NCI-H446 treated with DMSO at 0.1 percent for 48 hours (cell line): ENCODE results near the gene SACM1L.

ENCODE experiments used
- DNase-seq: peaks from one replicate; lab custom pipeline; 2025; lab: John Stamatoyannopoulos, UW

Gene SACM1L, protein sequence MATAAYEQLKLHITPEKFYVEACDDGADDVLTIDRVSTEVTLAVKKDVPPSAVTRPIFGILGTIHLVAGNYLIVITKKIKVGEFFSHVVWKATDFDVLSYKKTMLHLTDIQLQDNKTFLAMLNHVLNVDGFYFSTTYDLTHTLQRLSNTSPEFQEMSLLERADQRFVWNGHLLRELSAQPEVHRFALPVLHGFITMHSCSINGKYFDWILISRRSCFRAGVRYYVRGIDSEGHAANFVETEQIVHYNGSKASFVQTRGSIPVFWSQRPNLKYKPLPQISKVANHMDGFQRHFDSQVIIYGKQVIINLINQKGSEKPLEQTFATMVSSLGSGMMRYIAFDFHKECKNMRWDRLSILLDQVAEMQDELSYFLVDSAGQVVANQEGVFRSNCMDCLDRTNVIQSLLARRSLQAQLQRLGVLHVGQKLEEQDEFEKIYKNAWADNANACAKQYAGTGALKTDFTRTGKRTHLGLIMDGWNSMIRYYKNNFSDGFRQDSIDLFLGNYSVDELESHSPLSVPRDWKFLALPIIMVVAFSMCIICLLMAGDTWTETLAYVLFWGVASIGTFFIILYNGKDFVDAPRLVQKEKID

DNA sequence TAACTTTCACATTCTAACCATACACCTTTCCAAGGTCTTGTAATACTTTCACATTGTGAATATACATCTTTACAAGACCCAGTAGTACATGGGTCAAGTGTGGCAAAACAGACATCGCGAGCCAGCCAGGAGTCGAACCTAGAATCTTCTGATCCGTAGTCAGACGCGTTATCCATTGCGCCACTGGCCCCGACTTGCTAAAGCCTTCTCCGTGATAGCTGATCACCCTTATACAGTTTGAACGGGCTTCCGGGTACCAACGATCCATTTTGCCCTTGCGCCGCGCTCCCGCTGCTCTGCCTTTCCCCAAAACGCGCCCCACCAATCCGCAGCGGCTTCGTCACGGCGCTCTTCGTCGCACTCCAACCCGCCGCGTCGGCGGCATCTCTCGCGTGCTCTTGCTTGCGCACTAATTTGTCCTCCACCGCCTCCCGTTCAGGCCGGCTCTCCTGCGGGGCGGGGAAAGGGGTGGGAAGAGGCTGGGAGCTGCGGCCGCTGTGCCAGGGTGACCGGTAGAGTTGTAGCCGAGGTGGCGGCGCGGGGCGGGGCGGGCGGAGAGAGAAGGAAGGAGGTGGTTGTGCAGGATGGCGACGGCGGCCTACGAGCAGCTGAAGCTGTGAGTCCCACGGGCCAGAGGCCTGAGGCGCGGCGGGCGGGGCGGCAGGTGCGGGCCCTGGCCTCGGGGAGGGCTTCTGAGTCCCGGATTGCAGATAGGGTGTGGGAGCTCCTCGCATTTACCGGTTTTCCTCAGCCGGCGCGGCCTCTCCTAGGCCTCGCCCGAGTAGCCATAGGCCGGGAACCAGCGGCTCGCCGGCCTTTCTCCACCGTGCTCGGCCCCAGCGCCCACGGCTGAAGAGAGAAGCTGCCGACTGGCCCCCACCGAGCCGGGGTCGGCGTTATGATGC, at the start of gene SACM1L:
Gene SACM1L, plus strand, starts transcription at position 515 of the 905 bp plus-strand sequence. Its CDS starts 70 bp downstream, at position 585.
- DNase-seq = peak; percentile 94

DNA sequence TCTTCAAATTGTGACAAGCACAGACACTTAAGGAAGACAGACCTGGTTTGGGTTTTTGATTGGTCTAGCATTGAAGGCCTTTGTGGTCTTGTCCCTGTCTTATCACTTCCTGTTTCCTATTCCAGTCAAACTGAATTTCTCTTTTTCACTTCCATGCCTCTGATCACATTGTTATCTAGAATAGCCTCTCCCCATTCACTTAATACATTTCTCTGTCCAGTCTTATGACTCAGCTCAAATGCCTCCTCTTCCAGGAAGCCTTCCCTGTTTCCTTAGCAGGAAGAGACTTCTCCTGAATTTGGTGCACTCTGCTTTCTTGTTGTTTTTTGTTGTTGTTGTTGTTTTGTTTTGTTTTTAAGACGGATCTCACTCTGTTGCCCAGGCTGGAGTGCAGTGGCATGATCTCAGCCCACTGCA, 49.1 kb upstream of the SACM1L start:
- no peak for DNase-seq

DNA sequence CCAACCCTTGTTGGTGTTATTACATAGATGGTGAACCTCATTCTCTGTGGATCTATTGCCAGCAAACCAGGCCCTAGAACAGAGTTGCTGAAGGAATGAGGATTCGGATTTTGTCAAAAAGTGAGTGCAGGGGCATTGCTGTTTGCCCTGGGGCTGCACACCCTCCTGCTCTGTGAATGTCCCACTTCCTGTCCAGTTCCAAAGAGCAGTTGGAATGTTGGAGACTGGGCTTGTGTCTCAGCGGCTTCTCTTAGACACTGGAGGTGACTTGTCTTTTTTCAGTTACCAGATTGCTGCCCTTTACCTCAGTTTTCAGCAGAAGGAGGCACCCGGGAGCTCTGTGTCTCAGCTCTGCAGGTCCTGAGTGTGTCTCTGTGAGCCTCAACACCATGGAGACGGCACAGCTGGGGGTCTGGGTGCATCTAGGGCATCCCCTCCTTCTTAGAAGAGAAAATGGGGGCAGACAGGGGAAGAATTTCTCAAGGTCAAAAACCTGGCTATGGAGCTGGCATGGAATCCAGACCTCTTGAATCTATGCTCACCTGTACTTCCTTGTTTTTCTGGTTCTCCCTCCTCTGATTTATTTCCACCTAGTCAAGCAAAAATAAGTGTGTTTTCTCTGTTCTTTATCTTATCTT, 48.4 kb upstream of the SACM1L start:
- DNase-seq = no peak

DNA sequence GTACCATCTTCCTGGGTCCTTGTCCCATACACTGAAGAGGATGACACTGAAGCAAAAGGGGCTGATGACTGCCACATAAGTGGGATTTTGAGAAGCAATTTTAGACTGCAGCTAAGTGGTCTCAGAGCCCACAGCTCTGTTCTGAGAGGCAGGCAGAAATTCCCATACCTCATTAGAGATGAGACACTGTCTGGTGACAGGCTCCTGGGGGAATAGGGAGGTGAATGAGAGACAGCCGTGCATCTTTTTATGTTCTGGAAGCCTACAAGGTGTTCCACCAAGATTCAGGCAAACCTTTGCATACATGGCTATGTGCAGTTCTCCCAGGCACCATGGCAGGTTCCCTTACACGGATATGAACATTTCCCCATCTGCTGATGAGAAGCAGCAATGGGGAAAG, 47.4 kb upstream of the SACM1L start:
- no peak for DNase-seq

DNA sequence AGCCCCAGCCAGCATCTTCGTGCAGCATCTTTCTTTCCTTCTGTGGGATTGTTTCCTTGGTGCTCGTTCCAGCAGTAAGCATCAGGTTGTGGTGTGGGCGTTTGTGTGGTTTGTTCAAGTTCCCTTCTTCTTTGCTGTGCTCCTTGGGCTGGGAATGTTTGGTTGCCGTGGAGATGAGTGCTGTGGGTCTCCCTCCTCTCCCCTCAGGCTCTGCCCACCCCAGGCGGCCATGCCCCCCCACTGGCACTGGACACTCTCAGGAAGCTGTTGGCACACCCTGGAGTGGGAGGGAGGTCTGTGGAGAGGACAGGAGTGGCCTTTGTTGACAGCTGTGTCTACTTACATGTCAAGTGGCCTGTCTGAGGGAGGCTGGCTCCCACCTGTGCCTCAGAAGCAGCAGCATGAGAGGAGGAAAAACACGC, 46.5 kb upstream of the SACM1L start:
- no peak for DNase-seq

DNA sequence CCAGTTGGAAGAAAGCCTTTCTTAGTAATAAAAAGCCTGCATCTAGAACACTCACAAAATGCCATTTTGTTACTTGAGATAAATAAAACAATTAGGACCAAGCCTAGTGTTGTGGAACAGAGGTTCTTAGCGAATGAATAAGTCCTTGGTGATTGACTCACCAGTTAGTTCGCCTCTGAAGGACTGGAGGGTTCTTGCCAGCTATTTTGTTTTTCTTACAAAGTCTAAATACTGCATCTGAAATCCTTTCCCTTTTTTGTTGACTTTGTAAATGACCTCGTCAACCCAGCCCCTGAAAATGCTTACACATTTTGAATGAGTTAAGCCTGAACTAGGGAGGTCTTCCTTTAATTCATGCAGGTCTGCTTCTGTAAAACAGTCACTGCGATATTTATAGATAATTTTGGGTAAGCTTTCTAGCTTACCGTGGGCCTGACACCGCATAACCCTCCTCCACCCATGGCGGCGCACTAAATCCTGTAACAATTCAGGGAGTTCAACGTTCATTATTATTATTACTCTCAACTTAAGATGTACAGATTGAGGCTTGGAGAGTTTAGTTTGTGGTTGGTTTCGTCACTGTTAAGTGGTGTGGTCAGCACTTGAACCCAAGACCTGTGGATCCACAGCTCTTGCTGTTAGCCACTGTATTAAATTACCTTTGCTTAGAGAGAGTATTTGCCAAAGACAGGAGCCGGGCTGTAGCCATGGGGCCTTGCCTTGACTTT, 45.0 kb upstream of the SACM1L start:
- no peak for DNase-seq

DNA sequence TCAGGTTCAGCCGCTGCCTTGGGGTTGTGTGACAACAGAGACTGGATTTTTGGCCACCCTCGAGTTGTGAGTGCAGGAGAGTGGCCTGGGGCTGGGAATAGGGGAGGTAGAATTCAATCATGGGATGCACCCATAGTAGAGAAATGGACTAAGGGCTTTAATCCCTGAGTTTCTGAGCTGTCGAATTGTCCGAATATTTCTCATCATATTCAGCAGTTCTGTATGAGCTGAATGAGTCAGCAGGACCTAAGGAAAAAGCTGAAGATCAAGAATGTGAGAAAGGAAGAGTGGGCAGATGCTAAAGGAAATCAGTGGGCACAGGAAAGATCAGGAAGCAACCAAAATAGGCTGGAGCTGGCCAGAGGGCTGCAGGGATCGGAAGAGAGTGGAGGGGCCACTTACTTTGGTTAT, 44.4 kb upstream of the SACM1L start:
- DNase-seq = no peak

DNA sequence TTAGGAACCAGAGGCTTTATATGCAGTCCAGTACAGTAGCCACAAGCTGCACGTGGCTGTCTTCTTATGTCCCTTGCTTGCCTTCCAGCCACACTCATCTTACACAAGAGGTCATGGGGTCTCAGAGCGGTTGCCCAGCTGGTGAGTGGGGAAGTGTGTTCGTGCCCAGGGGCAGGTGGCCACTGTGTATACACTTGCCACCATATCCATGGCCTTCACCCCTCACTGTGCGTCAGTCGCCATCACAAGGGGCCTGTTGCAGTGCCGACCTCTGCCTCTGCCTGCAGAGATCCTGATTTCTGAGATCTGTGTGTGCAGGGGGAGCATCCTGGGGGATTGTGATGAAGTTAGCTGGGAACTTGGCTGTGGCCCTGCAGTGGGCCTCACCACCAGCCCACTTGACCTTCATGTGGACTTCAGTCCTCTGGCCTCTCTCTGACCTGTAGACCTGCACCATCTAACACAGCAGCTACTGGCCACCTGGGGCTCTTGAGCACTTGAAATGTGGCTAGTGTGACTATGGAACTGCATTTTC, 43.1 kb upstream of the SACM1L start:
- DNase-seq = no peak

DNA sequence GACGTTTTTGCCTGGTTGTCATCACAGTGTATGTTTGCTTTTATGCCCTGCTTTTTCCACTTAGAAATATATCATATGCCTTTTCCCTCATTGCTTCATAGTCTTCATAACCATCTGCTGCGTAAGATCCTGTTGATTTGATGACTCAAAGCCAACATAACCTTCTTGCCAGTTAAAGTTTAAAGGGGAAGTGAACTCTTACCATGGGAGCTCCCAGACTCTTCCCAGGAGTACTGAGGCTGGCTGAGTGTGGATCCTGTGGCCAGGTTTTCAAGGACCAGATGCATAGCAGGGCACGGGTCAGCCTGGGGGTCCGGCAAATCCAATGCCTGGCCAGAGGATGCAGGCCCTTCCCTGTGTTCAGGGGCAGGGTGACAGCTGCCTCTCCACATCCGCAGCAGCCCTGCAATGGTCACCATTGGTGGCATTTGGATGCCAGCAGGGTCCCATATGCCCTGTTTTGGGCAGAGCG, 42.0 kb upstream of the SACM1L start:
- no peak for DNase-seq

DNA sequence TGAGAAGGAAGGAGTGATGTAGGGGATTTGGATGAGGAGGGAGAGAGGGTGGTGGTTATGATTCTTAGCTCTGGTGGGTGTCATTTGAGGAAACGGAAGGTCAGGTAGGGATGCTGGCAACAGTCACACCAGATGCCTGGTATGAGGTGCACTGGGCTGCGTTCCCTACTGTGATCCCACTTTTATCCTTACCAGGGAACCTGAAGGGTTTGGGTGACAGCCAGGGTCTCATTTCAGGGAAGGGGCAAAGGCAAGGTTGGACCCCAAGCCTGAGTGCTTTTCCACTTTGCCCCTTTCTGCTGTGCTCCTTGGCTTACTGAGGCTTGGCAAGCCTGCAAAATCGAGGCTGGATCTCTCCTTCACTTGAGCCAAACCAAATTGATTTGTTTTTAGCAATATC, 36.0 kb upstream of the SACM1L start:
- no peak for DNase-seq

DNA sequence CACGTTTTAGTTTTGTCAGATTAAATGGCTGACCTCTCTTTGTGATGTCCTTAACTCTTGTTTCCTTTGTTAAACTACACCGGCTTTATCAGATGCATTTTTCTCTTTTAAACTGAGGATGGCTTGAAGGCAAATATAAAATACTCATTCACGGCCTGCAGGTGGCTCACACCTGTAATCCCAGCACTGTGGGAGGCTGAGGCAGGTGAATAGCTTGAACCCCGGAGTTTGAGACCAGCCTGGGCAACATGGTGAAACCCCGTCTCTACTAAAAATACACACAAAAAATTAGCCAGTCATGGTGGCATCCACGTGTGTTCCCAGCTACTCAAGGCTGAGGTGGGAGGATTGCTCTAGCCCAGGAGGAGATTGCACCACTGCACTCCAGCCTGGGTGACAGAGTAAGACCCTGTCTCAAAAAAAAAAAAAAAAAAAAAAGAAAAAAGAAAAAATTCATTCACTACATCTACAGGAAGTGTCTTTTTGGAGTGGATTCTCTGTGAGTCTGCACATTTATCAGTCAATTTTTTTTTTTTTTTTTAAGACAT, 34.7 kb upstream of the SACM1L start:
- no peak for DNase-seq

DNA sequence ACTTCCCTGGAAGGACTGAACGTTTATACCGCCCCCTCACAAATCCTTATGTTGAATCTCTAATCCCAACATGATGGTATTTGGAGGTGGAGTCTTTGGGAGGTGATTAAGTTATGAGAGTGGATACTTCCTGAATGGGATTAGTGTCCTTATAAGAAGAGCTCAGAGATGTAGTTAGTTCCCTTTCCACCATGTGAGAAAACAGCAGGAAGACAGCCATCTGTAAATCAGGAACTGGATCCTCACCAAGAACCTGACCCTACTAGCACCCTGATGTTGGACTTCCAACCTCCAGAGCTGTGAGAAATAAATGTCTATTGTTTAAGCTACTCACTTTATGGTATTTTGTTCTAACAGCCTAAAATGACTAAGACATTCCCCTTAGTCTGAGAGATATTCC, 33.3 kb upstream of the SACM1L start:
- no peak for DNase-seq

DNA sequence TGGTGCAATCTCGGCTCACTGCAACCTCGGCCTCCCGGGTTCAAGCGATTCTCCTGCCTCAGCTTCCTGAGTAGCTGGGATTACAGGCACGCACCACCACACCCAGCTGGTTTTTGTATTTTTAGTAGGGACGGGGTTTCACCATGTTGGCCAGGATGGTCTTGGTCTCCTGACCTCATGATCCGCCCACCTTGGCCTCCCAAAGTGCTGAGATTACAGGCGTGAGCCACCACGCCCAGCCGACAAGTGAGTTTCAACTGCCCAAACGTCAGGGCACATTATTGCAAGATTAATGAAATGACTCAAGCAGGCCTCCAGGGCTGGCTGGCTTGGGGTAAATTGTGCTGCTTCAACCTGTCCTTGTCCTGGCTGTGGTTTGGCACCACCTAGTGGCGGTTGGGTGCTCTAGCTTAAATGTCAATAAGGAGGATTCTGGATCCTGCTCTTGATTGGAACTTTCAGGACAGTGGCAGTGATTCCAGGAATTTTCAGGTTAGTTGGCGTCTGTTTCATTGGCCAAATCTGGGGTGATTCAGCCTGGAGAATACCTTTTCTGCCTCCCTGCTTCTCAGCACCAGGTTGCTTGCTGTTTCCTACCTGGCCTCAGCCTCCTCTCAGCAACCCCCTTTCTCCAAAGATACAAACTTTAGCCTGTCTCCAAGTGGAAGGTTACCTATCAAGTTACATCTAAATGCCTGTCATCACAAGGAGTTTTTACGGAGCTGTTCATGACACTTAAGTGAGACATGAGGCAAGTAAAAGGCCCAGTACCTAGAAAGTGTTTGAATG, 32.4 kb upstream of the SACM1L start:
- peak; percentile 57 for DNase-seq

DNA sequence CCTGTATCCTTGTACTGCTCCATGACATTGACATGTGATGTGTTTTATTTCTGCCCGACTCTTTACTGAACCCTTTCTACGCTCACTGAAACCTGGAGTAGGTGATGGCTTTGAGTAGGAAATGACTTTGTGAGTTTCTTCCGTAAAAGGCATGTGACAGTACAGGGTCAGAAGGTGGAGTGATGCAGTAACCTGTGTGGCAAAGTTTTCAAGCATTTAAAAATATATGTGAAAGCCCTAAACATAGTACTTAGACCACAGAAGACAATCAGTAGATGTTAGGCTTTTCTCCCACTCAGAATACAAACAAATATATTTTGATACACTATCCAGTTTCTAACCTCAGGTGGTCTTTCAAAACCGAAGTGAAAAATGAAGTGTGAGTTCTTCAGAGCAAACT, 31.3 kb upstream of the SACM1L start:
- no peak for DNase-seq

DNA sequence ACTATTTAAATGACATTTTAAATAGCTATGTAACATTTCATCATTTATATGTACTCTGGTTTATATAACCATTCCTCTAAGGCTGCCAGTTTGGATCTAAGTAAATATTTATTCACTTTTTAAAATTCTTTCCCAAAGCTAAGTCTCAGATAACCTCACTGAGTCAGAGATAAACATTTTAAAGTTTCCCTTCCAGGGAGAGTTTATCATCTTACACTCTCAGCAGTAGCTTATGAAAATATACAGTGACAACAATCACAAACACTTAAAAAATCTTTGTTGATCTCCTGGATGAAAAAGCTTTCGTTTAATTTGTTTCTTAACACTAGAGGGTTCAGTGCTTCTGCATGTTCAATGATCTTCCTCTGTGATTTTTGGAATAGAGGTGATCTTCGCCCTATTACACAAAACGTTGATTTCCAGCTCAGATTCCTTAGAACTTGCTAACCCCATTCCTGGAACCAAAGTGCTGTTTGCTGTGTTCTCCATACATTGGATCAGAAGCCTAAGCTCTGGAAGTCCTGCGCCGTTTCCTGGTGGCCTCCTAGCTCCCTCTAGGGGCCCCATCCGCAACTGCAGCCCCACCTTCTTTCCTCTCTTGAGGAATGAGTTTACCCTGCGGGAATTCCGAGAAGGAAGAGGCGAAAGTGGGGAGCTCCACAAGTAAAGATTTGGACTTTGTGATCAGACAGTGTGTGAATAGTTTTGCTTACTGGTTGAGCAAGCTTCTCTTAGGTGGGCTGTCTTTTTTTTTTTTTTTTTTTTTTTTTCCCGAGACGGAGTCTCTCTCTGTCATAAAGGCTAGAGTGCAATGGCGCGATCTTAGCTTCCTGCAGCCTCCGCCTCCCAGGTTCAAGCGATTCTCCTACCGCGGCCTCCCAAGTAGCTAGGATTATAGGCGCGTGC, 29.3 kb upstream of the SACM1L start:
- no peak for DNase-seq

DNA sequence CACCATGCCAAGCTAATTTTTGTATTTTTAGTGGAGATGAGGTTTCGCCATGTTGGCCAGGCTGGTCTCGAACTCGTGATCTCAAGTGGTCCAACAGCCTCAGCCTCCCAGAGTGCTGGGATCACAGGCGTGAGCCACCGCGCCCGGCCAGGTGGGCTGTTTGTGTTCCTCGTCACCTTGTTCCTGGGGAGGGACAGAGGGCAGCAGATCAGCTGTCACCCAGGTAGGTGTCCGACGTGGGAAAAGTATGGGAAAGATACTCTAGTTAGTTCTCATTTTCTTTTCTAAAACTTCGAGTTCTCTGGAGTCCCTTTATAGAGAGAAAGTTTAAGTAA, 28.7 kb upstream of the SACM1L start:
- DNase-seq = no peak

DNA sequence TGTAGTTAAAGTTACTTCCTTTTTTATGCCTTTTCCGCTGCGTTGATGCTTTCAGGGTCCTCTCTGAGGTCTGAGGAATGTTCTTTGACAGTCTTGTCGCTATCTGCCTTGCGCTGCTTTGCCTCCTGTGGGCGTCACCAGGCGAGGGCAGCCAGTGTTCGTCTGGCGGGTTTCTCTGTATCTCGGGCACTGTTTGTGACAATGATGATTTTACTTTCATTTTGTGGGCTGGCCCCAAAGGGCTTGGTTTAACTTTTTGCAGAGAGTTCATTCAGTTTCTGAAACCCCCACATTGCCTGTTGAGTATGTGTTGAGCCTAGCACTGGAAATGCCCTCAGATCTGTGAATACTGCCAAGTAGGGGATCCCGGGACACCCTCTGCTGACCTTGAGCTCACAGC, 24.6 kb upstream of the SACM1L start:
- no peak for DNase-seq

DNA sequence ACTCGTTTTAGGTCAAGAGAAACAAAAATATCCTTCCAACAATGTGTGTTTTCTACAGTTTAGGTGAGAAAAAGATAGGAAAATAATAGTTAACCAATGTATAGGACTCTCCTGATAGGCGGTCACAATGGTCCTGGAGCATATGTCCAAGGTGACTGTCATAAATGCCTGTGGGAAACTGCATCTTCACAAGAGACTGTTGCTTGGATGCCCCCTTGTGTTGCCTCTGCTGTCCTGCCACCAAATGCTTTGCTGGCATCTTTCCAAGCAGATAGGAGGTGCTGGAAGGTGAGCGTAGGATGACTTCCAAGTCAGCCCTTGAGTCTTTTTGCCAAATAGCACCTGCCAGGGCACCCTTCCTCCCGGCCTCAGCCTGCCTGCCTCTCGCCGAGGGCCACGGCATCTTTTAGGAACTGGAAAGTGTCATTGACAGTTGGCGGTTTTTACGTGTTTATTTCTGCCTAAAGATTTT, 24.1 kb upstream of the SACM1L start:
- DNase-seq = no peak
